GM20000 (cell line): ENCODE data around the gene CS.

Source experiments
- DNase-seq: peaks from one replicate; pipeline ENCODE4 v3.0.0; 2012; ENCODE audit warnings: low spot score
- TF ChIP-seq, protein P1 (sequence below): IDR thresholded peaks from 2 replicates; pipeline ENCODE4 v1.5.1; 2012; ENCODE audit warnings: mild to moderate bottlenecking, control low read depth; ENCODE audit errors: extremely low read depth, missing control alignments

Gene CS

GRCh38 chr12:56221757-56222530 is 78.2 kb downstream of the CS start, which contains the start of gene RNF41:
Gene RNF41 (minus strand): TSS chr12:56221922. CDS start chr12:56214047, 7,875 bp downstream.
- DNase-seq = peak; percentile 96
- TF ChIP-seq, protein P1, sequence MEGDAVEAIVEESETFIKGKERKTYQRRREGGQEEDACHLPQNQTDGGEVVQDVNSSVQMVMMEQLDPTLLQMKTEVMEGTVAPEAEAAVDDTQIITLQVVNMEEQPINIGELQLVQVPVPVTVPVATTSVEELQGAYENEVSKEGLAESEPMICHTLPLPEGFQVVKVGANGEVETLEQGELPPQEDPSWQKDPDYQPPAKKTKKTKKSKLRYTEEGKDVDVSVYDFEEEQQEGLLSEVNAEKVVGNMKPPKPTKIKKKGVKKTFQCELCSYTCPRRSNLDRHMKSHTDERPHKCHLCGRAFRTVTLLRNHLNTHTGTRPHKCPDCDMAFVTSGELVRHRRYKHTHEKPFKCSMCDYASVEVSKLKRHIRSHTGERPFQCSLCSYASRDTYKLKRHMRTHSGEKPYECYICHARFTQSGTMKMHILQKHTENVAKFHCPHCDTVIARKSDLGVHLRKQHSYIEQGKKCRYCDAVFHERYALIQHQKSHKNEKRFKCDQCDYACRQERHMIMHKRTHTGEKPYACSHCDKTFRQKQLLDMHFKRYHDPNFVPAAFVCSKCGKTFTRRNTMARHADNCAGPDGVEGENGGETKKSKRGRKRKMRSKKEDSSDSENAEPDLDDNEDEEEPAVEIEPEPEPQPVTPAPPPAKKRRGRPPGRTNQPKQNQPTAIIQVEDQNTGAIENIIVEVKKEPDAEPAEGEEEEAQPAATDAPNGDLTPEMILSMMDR = no peak
